B cell (primary cell): ENCODE results near the gene DHRS7B.

Source experiments
- CTCF ChIP-seq: fragments of 200-600 bp; IDR thresholded peaks from one replicate; pipeline ENCODE4 v1.8.0; 2022; ENCODE audit warnings: antibody characterized with exemption, mild to moderate bottlenecking
- EZH2 ChIP-seq: IDR thresholded peaks from 2 replicates; pipeline ENCODE4 v1.6.1; 2012; ENCODE audit warnings: borderline replicate concordance, low read depth, mild to moderate bottlenecking, moderate library complexity, low read length; ENCODE audit not compliant: insufficient read depth, poor library complexity, severe bottlenecking

- TF ChIP-seq CTCF (no peak), EZH2 (no peak)
Measured at GRCh38 chr17:21078016-21078780, 48.6 kb upstream of the DHRS7B start.
